NCI-H510A (cell line): ENCODE measurements around the gene S1PR1.
"Not testable (repeated sequence)": the region's sequence is repeated elsewhere in the genome, so short reads cannot be mapped to it uniquely, and the experiment has no call there.

Experiments used
- DNase-seq: peaks from one replicate; lab custom pipeline; 2025; lab: John Stamatoyannopoulos, UW

The S1PR1 gene

GRCh38 chr1:101219924-101220870 lies 16.6 kb upstream of the S1PR1 start:
- DNase-seq = no peak

- no peak for DNase-seq
These were observed 15.9 kb upstream of the S1PR1 start for GRCh38 chr1:101220906-101221305.

GRCh38 chr1:101221945-101222429 lies 14.8 kb upstream of the S1PR1 start:
- DNase-seq = no peak

- no peak for DNase-seq
These were observed 9.0 kb upstream of the S1PR1 start for GRCh38 chr1:101227837-101228236.

- DNase-seq = no peak
These were observed 8.2 kb upstream of the S1PR1 start for GRCh38 chr1:101228424-101229134.

- not testable (repeated sequence) for DNase-seq
These were observed 4.6 kb upstream of the S1PR1 start for GRCh38 chr1:101232182-101232581.

GRCh38 chr1:101233495-101233894 lies 3.3 kb upstream of the S1PR1 start:
- DNase-seq = no peak

GRCh38 chr1:101235216-101235695 lies 1.6 kb upstream of the S1PR1 start:
- DNase-seq = no peak

GRCh38 chr1:101235696-101236515 lies 913 bp upstream of the S1PR1 start:
- no peak for DNase-seq

- DNase-seq = no peak
These were observed 514 bp downstream of the S1PR1 start for GRCh38 chr1:101237229-101237837.

GRCh38 chr1:101238031-101238628 lies 1.3 kb downstream of the S1PR1 start:
- DNase-seq = no peak

GRCh38 chr1:101238681-101239094 lies 1.9 kb downstream of the S1PR1 start:
- peak; percentile 40 for DNase-seq

GRCh38 chr1:101239095-101240040 lies 2.5 kb downstream of the S1PR1 start:
- no peak for DNase-seq

GRCh38 chr1:101240041-101240430 lies 3.2 kb downstream of the S1PR1 start:
- no peak for DNase-seq

- DNase-seq = no peak
These were observed 4.8 kb downstream of the S1PR1 start for GRCh38 chr1:101241485-101242225.

GRCh38 chr1:101242324-101243050 lies 5.7 kb downstream of the S1PR1 start:
- no peak for DNase-seq

GRCh38 chr1:101243751-101244150 lies 6.9 kb downstream of the S1PR1 start:
- DNase-seq = no peak

- no peak for DNase-seq
These were observed 8.0 kb downstream of the S1PR1 start for GRCh38 chr1:101244842-101245241.
